ENCODE results near the gene CST6. TPM values are rescaled to one million over a fixed set of nuclear protein-coding genes. Genes with fewer than 3 reads are reported as not detected.

The CST6 gene
- total RNA-seq, 2 donors from 2014 or later, result 2.1 to 4.2 TPM

GRCh38 chr11:65988791-65989592, 22.8 kb upstream of the CST6 start:
- TF ChIP-seq, protein P1, sequence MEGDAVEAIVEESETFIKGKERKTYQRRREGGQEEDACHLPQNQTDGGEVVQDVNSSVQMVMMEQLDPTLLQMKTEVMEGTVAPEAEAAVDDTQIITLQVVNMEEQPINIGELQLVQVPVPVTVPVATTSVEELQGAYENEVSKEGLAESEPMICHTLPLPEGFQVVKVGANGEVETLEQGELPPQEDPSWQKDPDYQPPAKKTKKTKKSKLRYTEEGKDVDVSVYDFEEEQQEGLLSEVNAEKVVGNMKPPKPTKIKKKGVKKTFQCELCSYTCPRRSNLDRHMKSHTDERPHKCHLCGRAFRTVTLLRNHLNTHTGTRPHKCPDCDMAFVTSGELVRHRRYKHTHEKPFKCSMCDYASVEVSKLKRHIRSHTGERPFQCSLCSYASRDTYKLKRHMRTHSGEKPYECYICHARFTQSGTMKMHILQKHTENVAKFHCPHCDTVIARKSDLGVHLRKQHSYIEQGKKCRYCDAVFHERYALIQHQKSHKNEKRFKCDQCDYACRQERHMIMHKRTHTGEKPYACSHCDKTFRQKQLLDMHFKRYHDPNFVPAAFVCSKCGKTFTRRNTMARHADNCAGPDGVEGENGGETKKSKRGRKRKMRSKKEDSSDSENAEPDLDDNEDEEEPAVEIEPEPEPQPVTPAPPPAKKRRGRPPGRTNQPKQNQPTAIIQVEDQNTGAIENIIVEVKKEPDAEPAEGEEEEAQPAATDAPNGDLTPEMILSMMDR (conservative IDR thresholded peaks at IDR 0.05), result peak; percentile 99

DNA sequence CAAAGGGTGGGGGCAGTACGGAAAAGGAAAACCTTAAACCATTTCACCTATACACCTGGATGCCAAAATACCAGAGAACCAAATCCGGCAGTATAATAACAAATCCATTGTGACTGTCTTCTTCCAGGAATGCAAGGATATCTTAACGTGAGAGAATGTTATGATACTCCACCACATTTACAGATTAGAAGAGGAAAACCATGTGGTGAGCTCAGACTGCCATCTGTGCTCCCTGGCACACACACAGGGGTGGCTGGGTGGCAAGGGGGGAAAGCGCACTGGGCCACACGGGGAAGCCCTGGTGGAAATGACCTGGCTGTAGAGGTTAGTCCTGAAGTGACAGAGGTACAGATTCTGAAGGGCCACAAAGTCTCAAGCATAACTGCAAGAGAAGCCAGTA, 19.8 kb upstream of the CST6 start:
- DNase-seq, result no peak
- Mint-ChIP-seq H3K9me3 (no peaks in the 10 kb centered on the region), H3K4me1 (no peaks in the 10 kb centered on the region), H3K27ac (no peak overlapping the region), H3K4me3 (no peak overlapping the region), H3K36me3 (ENCODE audit: low read depth) (peaks cover 19% of the 10 kb centered on the region), H3K27me3 (ENCODE audit: insufficient read depth) (no peaks in the 10 kb centered on the region)
- Histone ChIP-seq H3K27ac (ENCODE audit: low read depth, low read length) (no peak overlapping the region), H3K4me1 (ENCODE audit: control insufficient read depth, insufficient read depth, low read length) (no peaks in the 10 kb centered on the region), H3K27me3 (ENCODE audit: control insufficient read depth, insufficient read depth, low read length, poor library complexity, severe bottlenecking) (no peaks in the 10 kb centered on the region), H3K9me3 (ENCODE audit: control insufficient read depth, low read length) (no peaks in the 10 kb centered on the region), H3K9ac (ENCODE audit: extremely low read depth, low read length, poor library complexity, severe bottlenecking) (no peak overlapping the region), H3K4me3 (ENCODE audit: low read length) (no peak overlapping the region), H3K36me3 (ENCODE audit: control insufficient read depth, insufficient read depth, low read length) (peaks cover 14% of the 10 kb centered on the region)
- TF ChIP-seq, protein P1 (conservative IDR thresholded peaks at IDR 0.05), result no peak
- WGBS, 2 experiments (ENCODE audit: insufficient coverage in 1 of 2, insufficient read length in 1 of 2), result 94 to 96% methylated on average over 3 to 5 of the region's 5 CpGs

More at GRCh38 chr11:65988791-65989592, 22.8 kb upstream of the CST6 start:
- H3K9me3 Mint-ChIP-seq, result no peaks in the 10 kb centered on the region
- no peak overlapping the region for H3K9ac ChIP-seq (ENCODE audit: extremely low read depth, low read length, poor library complexity, severe bottlenecking)
- H3K4me3 Mint-ChIP-seq, result no peak overlapping the region
- H3K4me3 ChIP-seq (ENCODE audit: low read length), result no peak overlapping the region
- peak; percentile 97 for DNase-seq
- no peaks in the 10 kb centered on the region for H3K4me1 Mint-ChIP-seq
- no peak overlapping the region for H3K27ac ChIP-seq (ENCODE audit: low read depth, low read length)
- no peaks in the 10 kb centered on the region for H3K9me3 ChIP-seq (ENCODE audit: control insufficient read depth, low read length)
- H3K36me3 Mint-ChIP-seq (ENCODE audit: low read depth), result peaks cover 11% of the 10 kb centered on the region
- H3K27me3 ChIP-seq (ENCODE audit: control insufficient read depth, insufficient read depth, low read length, poor library complexity, severe bottlenecking), result no peaks in the 10 kb centered on the region
- H3K27ac Mint-ChIP-seq, result no peak overlapping the region
- WGBS, 2 experiments (ENCODE audit: insufficient coverage in 1 of 2, insufficient read length in 1 of 2), result 30 to 58% methylated on average over 6 to 10 of the region's 10 CpGs
- no peaks in the 10 kb centered on the region for H3K4me1 ChIP-seq (ENCODE audit: control insufficient read depth, insufficient read depth, low read length)
- H3K27me3 Mint-ChIP-seq (ENCODE audit: insufficient read depth), result no peaks in the 10 kb centered on the region
- H3K36me3 ChIP-seq (ENCODE audit: control insufficient read depth, insufficient read depth, low read length), result peaks cover 4% of the 10 kb centered on the region

GRCh38 chr11:65997286-65997685, 14.5 kb upstream of the CST6 start:
- Histone ChIP-seq H3K4me1 (ENCODE audit: control insufficient read depth, insufficient read depth, low read length) (peaks cover 6% of the 10 kb centered on the region), H3K36me3 (ENCODE audit: control insufficient read depth, insufficient read depth, low read length) (peaks cover 44% of the 10 kb centered on the region), H3K4me3 (ENCODE audit: low read length) (no peak overlapping the region), H3K27ac (ENCODE audit: low read depth, low read length) (no peak overlapping the region), H3K27me3 (ENCODE audit: control insufficient read depth, insufficient read depth, low read length, poor library complexity, severe bottlenecking) (no peaks in the 10 kb centered on the region), H3K9me3 (ENCODE audit: control insufficient read depth, low read length) (no peaks in the 10 kb centered on the region), H3K9ac (ENCODE audit: extremely low read depth, low read length, poor library complexity, severe bottlenecking) (no peak overlapping the region)
- WGBS, 2 experiments (ENCODE audit: insufficient coverage in 1 of 2, insufficient read length in 1 of 2), result 97 to 100% methylated on average over 1 to 2 of the region's 2 CpGs
- H3K4me3 Mint-ChIP-seq, result no peak overlapping the region
- H3K27ac Mint-ChIP-seq, result no peak overlapping the region
- H3K9me3 Mint-ChIP-seq, result no peaks in the 10 kb centered on the region
- H3K4me1 Mint-ChIP-seq, result peaks cover 4% of the 10 kb centered on the region
- DNase-seq, result no peak
- H3K36me3 Mint-ChIP-seq (ENCODE audit: low read depth), result peaks cover 44% of the 10 kb centered on the region
- H3K27me3 Mint-ChIP-seq (ENCODE audit: insufficient read depth), result no peaks in the 10 kb centered on the region
- TF ChIP-seq, protein P1 (conservative IDR thresholded peaks at IDR 0.05), result no peak

All from endodermal cell (in vitro differentiated cells).